ENCODE measurements around the gene NARF. TPM values are rescaled to one million over a fixed set of nuclear protein-coding genes. Genes with fewer than 3 reads are reported as not detected.
"Not testable (repeated sequence)": the region's sequence is repeated elsewhere in the genome, so short reads cannot be mapped to it uniquely, and the experiment has no call there.

Gene NARF
- total RNA-seq = 10 to 100 TPM; 63.9 to 65.4 TPM

GRCh38 chr17:82458179-82458884 is at the start of gene NARF:
Gene NARF (plus strand): TSS chr17:82458741. CDS start chr17:82458804, 63 bp downstream.
- no peak for TF ChIP-seq CTCF (IDR thresholded peaks at IDR 0.05)
- ATAC-seq (peak; percentile 98), DNase-seq (peak; percentile 97)
- peak within 1 kb of the TSS; percentile 95 for H3K27ac Mint-ChIP-seq
- intact Hi-C loops (cut with micrococcal nuclease) = no loop called here
- H3K4me1 Mint-ChIP-seq (ENCODE audit: low read depth) = peaks cover 17% of the 10 kb centered on the region
- H3K27me3 Mint-ChIP-seq = no peaks in the 10 kb centered on the region
- POLR2A ChIA-PET = interaction anchor here (0.7 to 3.2 kb wide), 8 partner anchors 9 to 258 kb away, joined by 3 to 27 read pairs (median 4); partner anchors contain the start of genes FN3KRP and FOXK2
- peaks cover 7% of the 10 kb centered on the region for H3K36me3 Mint-ChIP-seq (ENCODE audit: low read depth)
- no peaks in the 10 kb centered on the region for H3K9me3 Mint-ChIP-seq
- CTCF ChIA-PET = no interaction called here
- peak within 1 kb of the TSS; percentile 79 for H3K4me3 Mint-ChIP-seq

- ATAC-seq = no peak
- TF ChIP-seq CTCF (IDR thresholded peaks at IDR 0.05) = no peak
- POLR2A ChIA-PET = no interaction called here
- DNase-seq = no peak
- H3K4me3 Mint-ChIP-seq = no peak overlapping the region
- peaks cover 10% of the 10 kb centered on the region for H3K36me3 Mint-ChIP-seq (ENCODE audit: low read depth)
- peaks cover 6% of the 10 kb centered on the region for H3K4me1 Mint-ChIP-seq (ENCODE audit: low read depth)
- H3K27ac Mint-ChIP-seq = no peak overlapping the region
- CTCF ChIA-PET = interaction anchor here (1.1 to 1.7 kb wide), 4 partner anchors 9 to 58 kb away, joined by 3 to 4 read pairs (median 3); partner anchors contain the start of gene HEXD
- no peaks in the 10 kb centered on the region for H3K27me3 Mint-ChIP-seq
- no peaks in the 10 kb centered on the region for H3K9me3 Mint-ChIP-seq
- intact Hi-C loops (cut with micrococcal nuclease) = no loop called here
Measured at GRCh38 chr17:82408938-82409318, 49.6 kb upstream of the NARF start.

- ChIA-PET CTCF (interaction anchor here (0.8 to 1.7 kb wide), 4 partner anchors 9 to 59 kb away, joined by 3 to 4 read pairs (median 4); no protein-coding TSS in a partner anchor), POLR2A (interaction anchor here (0.6 to 0.8 kb wide), 3 partner anchors 33 to 187 kb away, joined by 3 read pairs; no protein-coding TSS in a partner anchor)
- no peaks in the 10 kb centered on the region for H3K27me3 Mint-ChIP-seq
- H3K4me3 Mint-ChIP-seq = no peak overlapping the region
- H3K4me1 Mint-ChIP-seq (ENCODE audit: low read depth) = peaks cover 13% of the 10 kb centered on the region
- peaks cover 13% of the 10 kb centered on the region for H3K36me3 Mint-ChIP-seq (ENCODE audit: low read depth)
- intact Hi-C loops (cut with micrococcal nuclease) = loop anchor here (5.0 kb wide), 1 partner anchor 58 kb away; no protein-coding TSS in a partner anchor
- no peak overlapping the region for H3K27ac Mint-ChIP-seq
- H3K9me3 Mint-ChIP-seq = no peaks in the 10 kb centered on the region
- DNase-seq (no peak), ATAC-seq (no peak)
- TF ChIP-seq CTCF (IDR thresholded peaks at IDR 0.05) = no peak
Measured at GRCh38 chr17:82410014-82410716, 48.4 kb upstream of the NARF start.

GRCh38 chr17:82411396-82412053 is 47.0 kb upstream of the NARF start:
- ChIA-PET CTCF (interaction anchor here (0.8 kb wide), 1 partner anchor 8 kb away, joined by 3 read pairs; no protein-coding TSS in a partner anchor), POLR2A (no interaction called here)
- intact Hi-C loops (cut with micrococcal nuclease) = loop anchor here (5.0 kb wide), 1 partner anchor 59 kb away; no protein-coding TSS in a partner anchor
- Mint-ChIP-seq H3K27ac (no peak overlapping the region), H3K36me3 (ENCODE audit: low read depth) (peaks cover 11% of the 10 kb centered on the region), H3K4me3 (no peak overlapping the region), H3K27me3 (no peaks in the 10 kb centered on the region), H3K4me1 (ENCODE audit: low read depth) (peaks cover 18% of the 10 kb centered on the region), H3K9me3 (no peaks in the 10 kb centered on the region)
- TF ChIP-seq CTCF (IDR thresholded peaks at IDR 0.05) = no peak
- no peak for DNase-seq
- ATAC-seq = no peak

GRCh38 chr17:82412081-82412480 is 46.5 kb upstream of the NARF start:
- H3K9me3 Mint-ChIP-seq, CTCF ChIA-PET, DNase-seq, ATAC-seq, POLR2A ChIA-PET, H3K4me3 Mint-ChIP-seq, H3K27me3 Mint-ChIP-seq, H3K27ac Mint-ChIP-seq: not testable (repeated sequence)
- H3K36me3 Mint-ChIP-seq (ENCODE audit: low read depth) = peaks cover 11% of the 10 kb centered on the region
- intact Hi-C loops (cut with micrococcal nuclease) = loop anchor here (5.0 kb wide), 1 partner anchor 60 kb away; no protein-coding TSS in a partner anchor
- peaks cover 18% of the 10 kb centered on the region for H3K4me1 Mint-ChIP-seq (ENCODE audit: low read depth)

Data from activated CD8-positive, alpha-beta T cell treated with anti-CD3 and anti-CD28 coated beads for 36 hours (primary cell).